Thymus (tissue), 11 donors: ENCODE measurements around the gene HNRNPU. TPM values are rescaled to one million over a fixed set of nuclear protein-coding genes. Genes with fewer than 3 reads are reported as not detected.
"Not testable (repeated sequence)": the region's sequence is repeated elsewhere in the genome, so short reads cannot be mapped to it uniquely, and the experiment has no call there.

Experiments
- DNase-seq, 9 donors: peaks; one replicate each; pipeline ENCODE4 v3.0.0-alpha.2; 2013; ENCODE audit warnings: low spot score in 9 of 9, low read depth in 6 of 9, missing footprints in 1 of 9
- H3K27ac ChIP-seq, 2 donors: one replicate each; pipeline ENCODE4 v1.5.1; 2013; ENCODE audit warnings: control low read depth in 1 of 2, low read depth in 1 of 2, low read length in 1 of 2, mild to moderate bottlenecking in 1 of 2, moderate library complexity in 1 of 2
- H3K27me3 ChIP-seq, 2 donors: one replicate each; pipeline ENCODE4 v1.5.1; 2013; ENCODE audit warnings: low read length in 1 of 2; ENCODE audit not compliant: control insufficient read depth in 2 of 2, insufficient read depth in 1 of 2
- H3K36me3 ChIP-seq, 2 donors: one replicate each; pipeline ENCODE4 v1.5.1; 2013; ENCODE audit warnings: low read length in 1 of 2, mild to moderate bottlenecking in 1 of 2, moderate library complexity in 1 of 2; ENCODE audit not compliant: control insufficient read depth in 2 of 2, insufficient read depth in 2 of 2
- H3K4me1 ChIP-seq, 2 donors: one replicate each; pipeline ENCODE4 v1.5.1; 2013; ENCODE audit warnings: low read length in 2 of 2; ENCODE audit not compliant: control insufficient read depth in 2 of 2, insufficient read depth in 2 of 2
- H3K4me3 ChIP-seq, 2 donors: one replicate each; pipeline ENCODE4 v1.5.1; 2013; ENCODE audit warnings: low read length in 2 of 2, control low read depth in 1 of 2, mild to moderate bottlenecking in 1 of 2
- H3K9me3 ChIP-seq, 2 donors: one replicate each; pipeline ENCODE4 v1.5.1; 2013; ENCODE audit warnings: low read length in 1 of 2, mild to moderate bottlenecking in 1 of 2; ENCODE audit not compliant: control insufficient read depth in 2 of 2, insufficient read depth in 1 of 2
- WGBS: extraction: QIAGEN DNeasy Blood & Tissue Kit; methylation state at CpG from one replicate; pipeline ENCODE4 v1.1.7; 2013; 5-methylcytosine and 5-hydroxymethylcytosine counted together
- polyA plus RNA-seq: library from polyadenylated mRNA; stranded (reverse); fragments of 200-250 nt; gene quantifications from one replicate; pipeline ENCODE4 v1.2.3, GENCODE V29; 2013
- total RNA-seq: library from RNA; stranded (reverse); fragments of 120-200 nt; gene quantifications from one replicate; pipeline ENCODE4 v1.2.4, GENCODE V29; 2013
- donor health status: healthy.

Gene HNRNPU
- total and polyA plus RNA-seq, 2 donors = 259 to 307 TPM

DNA sequence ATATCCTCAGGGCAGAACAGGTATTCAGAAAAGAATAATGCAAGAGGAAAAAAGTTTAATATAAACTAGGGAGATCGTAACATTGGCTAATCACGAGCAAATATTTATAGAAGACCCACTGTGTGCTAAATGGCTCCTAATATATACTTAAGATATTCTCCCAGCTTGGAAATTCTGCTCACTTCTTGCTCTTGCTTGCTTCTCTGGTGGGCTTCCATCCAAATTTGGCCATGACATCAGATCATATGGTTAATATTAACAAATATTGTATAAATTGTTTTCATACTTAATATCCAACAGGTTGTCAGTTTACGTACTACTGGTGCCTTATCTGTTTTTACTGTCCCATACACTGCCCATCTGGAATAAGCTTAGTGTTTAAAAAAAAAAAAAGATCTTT lies 27.8 kb downstream of the HNRNPU start:
- no peaks in the 10 kb centered on the region for H3K27me3 ChIP-seq
- peaks cover 7 to 14% of the 10 kb centered on the region in 2 donors for H3K4me1 ChIP-seq
- 56% methylated on average over 3 of the region's 3 CpGs for WGBS
- no peak for DNase-seq
- peak overlapping the region; percentile 78 to 93 for H3K4me3 ChIP-seq
- H3K27ac ChIP-seq = peak overlapping the region in 1 of 2 donors; percentile 98
- H3K9me3 ChIP-seq = no peaks in the 10 kb centered on the region
- H3K36me3 ChIP-seq = peaks cover 2 to 35% of the 10 kb centered on the region in 2 donors

DNA sequence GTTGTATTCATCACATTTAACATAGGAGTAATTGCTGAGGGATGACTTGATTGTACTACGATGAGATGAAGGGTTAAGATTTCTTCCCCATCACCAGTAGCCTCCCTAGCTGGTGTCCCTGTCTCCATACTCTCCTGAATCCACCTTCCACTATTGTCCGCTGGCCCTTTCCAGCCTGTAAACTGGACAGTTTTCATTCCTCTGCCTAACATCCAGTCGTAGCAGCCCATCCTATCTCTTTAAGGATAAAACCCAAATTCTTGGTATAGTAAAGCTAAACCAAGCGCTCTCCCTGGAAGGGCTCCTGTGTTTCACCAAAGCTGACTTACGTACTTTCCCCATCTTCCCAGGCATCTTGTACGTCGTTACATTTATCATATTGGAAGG lies 28.2 kb downstream of the HNRNPU start:
- Histone ChIP-seq H3K36me3 (peaks cover 0 to 31% of the 10 kb centered on the region in 2 donors), H3K4me1 (peaks cover 7 to 14% of the 10 kb centered on the region in 2 donors), H3K27me3 (no peaks in the 10 kb centered on the region), H3K4me3 (peak overlapping the region; percentile 78 to 93), H3K9me3 (no peaks in the 10 kb centered on the region), H3K27ac (peak overlapping the region; percentile 52 to 98)
- DNase-seq = peak in 2 of 9 donors; percentile 3 to 19
- 5% methylated on average over 7 of the region's 7 CpGs for WGBS

DNA sequence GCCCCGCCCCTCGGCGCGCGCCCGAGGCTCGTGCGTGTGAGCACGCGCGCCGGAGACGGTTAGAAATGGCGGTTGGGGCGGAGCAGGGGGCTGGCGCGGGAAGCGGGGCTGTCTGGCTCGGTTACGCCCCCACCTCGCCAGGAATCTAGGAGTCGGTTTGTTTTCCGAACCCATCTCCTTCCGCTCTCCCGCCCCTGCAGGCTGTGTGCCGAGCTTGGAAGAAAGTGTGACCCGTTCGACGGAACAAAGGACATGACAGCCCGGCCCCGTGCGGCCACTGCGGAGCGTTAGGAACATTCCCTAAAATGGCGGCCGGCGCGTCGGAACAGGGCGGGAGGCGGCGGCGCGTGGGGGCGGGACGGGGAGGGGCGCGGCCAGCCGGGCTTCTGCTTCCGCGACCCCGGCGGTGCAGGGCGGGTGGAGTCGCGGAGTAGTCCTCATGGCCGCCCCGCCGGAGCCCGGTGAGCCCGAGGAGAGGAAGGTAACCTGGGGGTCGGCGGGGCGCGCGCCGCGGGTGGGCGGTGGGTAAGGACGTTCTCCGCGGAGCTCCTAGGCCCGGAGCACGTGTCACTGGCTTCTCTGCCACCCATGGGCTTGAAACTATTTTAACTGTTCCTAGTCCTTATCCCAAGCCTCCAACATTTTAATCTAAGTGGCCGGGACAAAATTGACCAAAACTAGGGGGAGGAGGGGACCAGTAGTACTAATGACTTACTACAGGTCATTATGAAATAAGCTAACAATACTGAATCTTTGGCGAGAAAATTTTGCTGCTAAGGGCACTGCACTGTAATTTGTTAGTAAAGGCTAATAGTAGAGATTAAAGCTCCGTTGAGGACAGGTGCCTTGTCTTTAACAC lies 28.8 kb downstream of the HNRNPU start, which contains the start of gene COX20:
Gene COX20 (plus strand): TSS at position 383 of the 859 bp plus-strand sequence. CDS start 57 bp downstream, at position 440.
- under 1% methylated on average over 77 of the region's 77 CpGs for WGBS
- H3K4me1 ChIP-seq = peaks cover 7 to 14% of the 10 kb centered on the region in 2 donors
- peak within 1 kb of the TSS; percentile 98 to 100 for H3K27ac ChIP-seq
- H3K9me3 ChIP-seq = no peaks in the 10 kb centered on the region
- peak within 1 kb of the TSS; percentile 78 to 93 for H3K4me3 ChIP-seq
- DNase-seq = peak; percentile 73 to 97 (median 92)
- no peaks in the 10 kb centered on the region for H3K27me3 ChIP-seq
- peaks cover 0 to 27% of the 10 kb centered on the region in 2 donors for H3K36me3 ChIP-seq

DNA sequence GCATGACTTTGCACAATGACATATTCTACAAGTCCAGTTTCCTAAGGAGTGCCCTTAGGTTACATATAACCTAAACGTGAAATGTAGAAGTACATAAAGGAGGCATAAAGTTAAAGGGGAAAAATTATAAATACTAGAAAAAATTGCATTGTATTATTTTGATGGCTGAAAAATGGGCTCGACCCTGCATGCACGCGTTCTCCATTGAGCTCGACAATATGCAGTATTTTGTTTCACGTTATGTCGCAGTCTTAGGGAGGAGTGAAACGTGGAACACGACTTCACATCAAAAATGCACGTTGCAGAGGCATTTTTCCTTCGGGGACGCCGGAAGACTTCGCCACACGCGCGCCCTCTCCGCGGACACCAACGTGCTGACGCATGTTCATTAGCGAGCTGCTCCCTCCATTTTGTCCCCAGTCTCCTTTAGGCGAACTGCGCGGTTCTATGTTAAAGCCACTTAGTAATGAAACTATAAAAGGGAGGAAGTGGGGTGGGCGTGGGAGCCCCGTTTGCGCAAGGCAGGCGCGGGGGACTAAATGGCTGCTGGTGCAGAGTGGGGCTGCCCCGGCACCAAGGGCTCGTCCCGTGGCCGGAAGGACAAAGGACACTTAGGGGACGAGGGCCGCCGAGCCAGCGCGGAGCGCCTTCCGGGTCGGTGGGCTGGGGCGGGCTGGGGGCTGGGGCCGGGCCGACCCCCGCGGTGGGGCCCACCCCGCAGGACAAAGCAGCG lies 29.6 kb downstream of the HNRNPU start:
- WGBS = under 1% methylated on average over 49 of the region's 49 CpGs
- no peaks in the 10 kb centered on the region for H3K27me3 ChIP-seq
- peak overlapping the region; percentile 98 to 100 for H3K27ac ChIP-seq
- peak overlapping the region; percentile 78 to 93 for H3K4me3 ChIP-seq
- DNase-seq = peak; percentile 75 to 96 (median 87)
- H3K9me3 ChIP-seq = no peaks in the 10 kb centered on the region
- peaks cover 0 to 20% of the 10 kb centered on the region in 2 donors for H3K36me3 ChIP-seq
- peaks cover 7 to 14% of the 10 kb centered on the region in 2 donors for H3K4me1 ChIP-seq

DNA sequence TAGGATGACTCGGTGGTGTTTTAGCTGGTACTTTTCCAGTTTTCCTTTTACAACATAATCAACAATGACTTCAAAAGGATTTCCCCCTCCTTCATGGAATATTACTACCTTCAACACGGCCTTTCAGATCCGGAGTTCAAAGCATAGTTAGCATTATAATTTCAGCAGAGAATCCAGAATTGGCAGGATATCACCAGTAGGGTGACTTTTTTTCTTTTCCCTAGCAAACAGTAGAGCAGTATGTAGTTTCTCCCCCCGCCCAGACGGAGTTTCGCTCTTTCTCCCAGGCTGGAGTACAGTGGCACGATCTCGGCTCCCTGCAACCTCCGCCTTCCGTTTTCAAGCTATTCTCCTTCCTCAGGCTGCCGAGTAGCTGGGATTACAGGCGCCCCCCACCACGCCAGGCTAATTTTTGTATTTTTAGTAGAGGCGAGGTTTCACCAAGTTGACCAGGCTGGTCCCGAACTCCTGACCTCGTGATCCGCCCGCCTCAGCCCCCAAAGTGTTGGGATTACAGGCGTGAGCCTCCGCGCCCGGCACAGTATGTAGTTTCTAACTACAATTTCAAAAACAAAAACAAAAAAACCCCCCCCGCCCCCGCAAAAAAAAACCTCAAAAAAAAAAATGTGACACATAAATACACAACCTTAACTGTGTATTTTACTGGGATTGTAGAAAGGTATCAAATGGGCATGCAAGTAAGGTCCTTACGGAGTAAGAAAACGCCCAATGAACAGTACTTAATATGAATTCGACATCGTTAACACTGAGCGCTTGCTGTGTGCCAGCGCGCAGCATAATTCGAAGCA lies 30.4 kb downstream of the HNRNPU start:
- Histone ChIP-seq H3K27me3 (no peaks in the 10 kb centered on the region), H3K4me1 (peaks cover 7 to 14% of the 10 kb centered on the region in 2 donors), H3K9me3 (no peaks in the 10 kb centered on the region), H3K4me3 (peak overlapping the region; percentile 78 to 93), H3K36me3 (peaks cover 0 to 16% of the 10 kb centered on the region in 2 donors), H3K27ac (peak overlapping the region; percentile 98 to 100)
- DNase-seq = peak in 8 of 9 donors; percentile 26 to 73 (median 50)
- WGBS = under 1% methylated on average over 32 of the region's 32 CpGs

DNA sequence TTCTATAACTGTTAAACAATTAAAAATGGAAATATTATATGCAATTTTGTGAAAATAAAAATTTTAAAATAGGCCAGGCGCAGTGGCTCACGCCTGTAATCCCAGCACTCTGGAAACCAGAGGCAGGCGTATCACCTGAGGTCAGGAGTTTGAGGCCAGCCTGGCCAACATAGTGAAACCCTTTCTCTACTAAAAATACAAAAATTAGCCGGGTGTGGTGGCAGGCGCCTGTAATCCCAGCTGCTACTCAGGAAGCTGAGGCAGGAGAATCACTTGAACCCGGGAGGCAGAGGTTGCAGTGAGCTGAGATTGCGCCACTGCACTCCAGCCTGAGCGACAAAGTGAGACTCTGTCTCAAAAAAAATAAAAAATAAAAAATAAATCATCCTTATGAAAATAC lies 31.1 kb downstream of the HNRNPU start:
- DNase-seq, H3K27me3 ChIP-seq, H3K9me3 ChIP-seq: not testable (repeated sequence)
- H3K36me3 ChIP-seq = peaks cover 0 to 11% of the 10 kb centered on the region in 2 donors
- H3K27ac ChIP-seq = peak overlapping the region in 1 of 2 donors; percentile 98
- WGBS = 63% methylated on average over 8 of the region's 8 CpGs
- peaks cover 7 to 14% of the 10 kb centered on the region in 2 donors for H3K4me1 ChIP-seq
- H3K4me3 ChIP-seq = peak overlapping the region; percentile 78 to 93

GRCh38 chr1:244830639-244831038 lies 33.7 kb downstream of the HNRNPU start:
- Histone ChIP-seq H3K4me1 (peaks cover 0 to 4% of the 10 kb centered on the region in 2 donors), H3K36me3 (no peaks in the 10 kb centered on the region), H3K4me3 (no peak overlapping the region), H3K27ac (no peak overlapping the region), H3K27me3 (no peaks in the 10 kb centered on the region), H3K9me3 (no peaks in the 10 kb centered on the region)
- WGBS = 96% methylated on average over 3 of the region's 3 CpGs
- no peak for DNase-seq

- no peak for DNase-seq
- Histone ChIP-seq H3K36me3 (no peaks in the 10 kb centered on the region), H3K9me3 (no peaks in the 10 kb centered on the region), H3K4me1 (no peaks in the 10 kb centered on the region), H3K27me3 (no peaks in the 10 kb centered on the region), H3K4me3 (no peak overlapping the region), H3K27ac (no peak overlapping the region)
- WGBS = 98% methylated on average over 4 of the region's 4 CpGs
These were observed 37.6 kb downstream of the HNRNPU start for GRCh38 chr1:244826712-244827111.
